HepG2 (cell line): ENCODE data around the gene FCGR3A. TPM values are rescaled to one million over a fixed set of nuclear protein-coding genes. Genes with fewer than 3 reads are reported as not detected.
"Not testable (repeated sequence)": the region's sequence is repeated elsewhere in the genome, so short reads cannot be mapped to it uniquely, and the experiment has no call there.

Experiments
- ATAC-seq: fragments of 200-7000 bp; cut with Tn5 transposase; 3 replicates; pipeline ENCODE4 v1.9.1; 2020; ENCODE audit warnings: mild to moderate bottlenecking, moderate library complexity
- BruUV-seq: library from RNA; stranded (reverse); fragments of 400-500 nt; replicated peaks from 2 replicates; lab custom pipeline; 2021; lab: Mats Ljungman, UMichigan
- CTCF ChIA-PET: fragments of 300-600 bp; formaldehyde crosslinking; extraction: SDS; loops from one replicate; lab custom pipeline; 2021; ENCODE audit warnings: low total read pairs, inconsistent platforms, low intra/inter-chr PET ratio; lab: Yijun Ruan, JAX
- POLR2A ChIA-PET: fragments of 350-600 bp; sonication (Branson Sonifier 250); formaldehyde crosslinking; loops from one replicate; lab custom pipeline; 2020; ENCODE audit warnings: antibody characterized with exemption, inconsistent platforms; lab: Yijun Ruan, JAX
- DNase-seq: peaks from one replicate; pipeline ENCODE4 v3.0.0-alpha.2; 2015; ENCODE audit warnings: low spot score
- FAIRE-seq: peaks from 3 replicates; lab custom pipeline; 2011; peaks lifted over from hg19 to GRCh38; lab: Jason Lieb, UNC
- H2AFZ ChIP-seq: one replicate; pipeline ENCODE4 v1.6.1; 2011; ENCODE audit warnings: low read length, inconsistent platforms
- H3K27ac ChIP-seq: fragments of 300-600 bp; 3 replicates; pipeline ENCODE4 v1.8.0; 2011; ENCODE audit warnings: mixed run types, mild to moderate bottlenecking, mixed read lengths, low read length, inconsistent platforms; ENCODE audit not compliant: insufficient read depth; ENCODE audit errors: extremely low read length
- H3K27me3 ChIP-seq, 2 experiments: fragments of 200-600 bp in 1 of 2; 2 replicates in 1 of 2; 3 replicates in 1 of 2; pipeline versions ENCODE4 v1.6.0 to v1.8.0; 2011; ENCODE audit warnings: low read length in 2 of 2, mild to moderate bottlenecking in 2 of 2, moderate library complexity in 2 of 2, inconsistent platforms in 1 of 2; ENCODE audit not compliant: insufficient read depth in 2 of 2, control insufficient read depth in 1 of 2
- H3K36me3 ChIP-seq, 2 experiments: fragments of 200-600 bp in 1 of 2; replicated peaks in 1 of 2; 2 replicates in 1 of 2; 3 replicates in 1 of 2; pipeline versions ENCODE4 v1.5.1 to v1.8.0; 2011; ENCODE audit warnings: low read length in 2 of 2, inconsistent platforms in 1 of 2; ENCODE audit not compliant: insufficient read depth in 2 of 2, control insufficient read depth in 1 of 2
- H3K4me1 ChIP-seq: 2 replicates; pipeline ENCODE4 v1.5.1; 2012; ENCODE audit warnings: low read length, inconsistent platforms; ENCODE audit not compliant: insufficient read depth
- H3K4me2 ChIP-seq: 2 replicates; pipeline ENCODE4 v1.6.0; 2011; ENCODE audit warnings: low read depth, low read length, inconsistent platforms
- H3K4me3 ChIP-seq, 3 experiments: fragments of 200-600 bp in 1 of 3; sonication (generic), shearing (Covaris generic) in 1 of 3; replicated peaks in 1 of 3; 2 replicates each; pipeline ENCODE4 v1.5.1; 2011 to 2016; ENCODE audit warnings: low read length in 3 of 3, inconsistent platforms in 2 of 3, low read depth in 2 of 3, mild to moderate bottlenecking in 2 of 3, control low read depth in 1 of 3, mixed read lengths in 1 of 3; ENCODE audit not compliant: insufficient read depth in 1 of 3
- H3K79me2 ChIP-seq: one replicate; pipeline ENCODE4 v1.6.1; 2011; ENCODE audit warnings: low read length, inconsistent platforms; ENCODE audit not compliant: insufficient read depth
- H3K9ac ChIP-seq: 2 replicates; pipeline ENCODE4 v1.6.0; 2011; ENCODE audit warnings: mild to moderate bottlenecking, low read depth, low read length, inconsistent platforms; ENCODE audit not compliant: insufficient read depth
- H3K9me3 ChIP-seq: 2 replicates; pipeline ENCODE4 v1.5.1; 2012; ENCODE audit warnings: mild to moderate bottlenecking, low read length
- H4K20me1 ChIP-seq: 2 replicates; pipeline ENCODE4 v1.6.0; 2011; ENCODE audit warnings: inconsistent platforms, mild to moderate bottlenecking, low read length, moderate library complexity; ENCODE audit not compliant: insufficient read depth
- KDM2A ChIP-seq: sonication (generic); formaldehyde crosslinking; IDR thresholded peaks from 2 replicates; pipeline ENCODE4 v1.4.0; 2020; ENCODE audit warnings: low read depth, missing genetic modification reagents, borderline replicate concordance
- MYC ChIP-seq: sonication (generic); formaldehyde crosslinking; IDR thresholded peaks from 2 replicates; pipeline ENCODE4 v1.9.0; 2021; ENCODE audit warnings: missing genetic modification reagents, borderline replicate concordance
- ZMYM2 ChIP-seq: sonication (generic); formaldehyde crosslinking; IDR thresholded peaks from 2 replicates; pipeline ENCODE4 v1.8.0; 2022; ENCODE audit warnings: mild to moderate bottlenecking, missing genetic modification reagents
- ZNF556 ChIP-seq: sonication (generic); formaldehyde crosslinking; IDR thresholded peaks from 2 replicates; pipeline ENCODE4 v1.4.0; 2020; ENCODE audit warnings: mild to moderate bottlenecking, missing genetic modification reagents, borderline replicate concordance
- WGBS: methylation state at CpG from one replicate; pipeline ENCODE4 v1.1.6; 2017; ENCODE audit warnings: low lambda C conversion rate; 5-methylcytosine and 5-hydroxymethylcytosine counted together
- in situ Hi-C: cut with HindIII; loops from 2 replicates; pipeline ENCODE4 v1.10.0; 2017; ENCODE audit warnings: low pct_unique_long_range_greater_than_20kb; ENCODE audit not compliant: extremely low pct_ligation_motif_present
- intact Hi-C: fragments of 100-400 bp; cut with micrococcal nuclease; formaldehyde crosslinking; loops from one replicate; pipeline ENCODE4 v1.10.0; 2022; ENCODE audit not compliant: unreplicated experiment
- polyA plus RNA-seq, 8 experiments: library from polyadenylated mRNA; depleted of rRNA in 3 of 8; stranded (reverse) in 7 of 8; unstranded in 1 of 8; fragments of >200 nt; fragmentation: Illumina TruSeq in 4 of 8; extraction: Trizol in 4 of 8; gene quantifications; 2 replicates each; pipeline versions ENCODE4 v1.2.1 to v1.2.3, GENCODE V29; 2011 to 2016; ENCODE audit warnings: low read depth in 4 of 8, missing spikeins in 1 of 8, mixed read lengths in 1 of 8; ENCODE audit not compliant: insufficient read depth in 1 of 8
- total RNA-seq, 5 experiments: library from RNA; depleted of rRNA; stranded (reverse); fragments of >200 nt; fragmentation: Illumina TruSeq; extraction: Trizol; gene quantifications; 2 replicates each; pipeline ENCODE4 v1.2.3, GENCODE V29; 2016; ENCODE audit warnings: low read depth in 1 of 5
- TF ChIP-seq, protein P1 (sequence below): sonication (generic); formaldehyde crosslinking; IDR thresholded peaks from 2 replicates; pipeline ENCODE4 v1.5.1; 2020; ENCODE audit warnings: missing genetic modification reagents, mild to moderate bottlenecking, borderline replicate concordance

Gene FCGR3A
- total and polyA plus RNA-seq, 2 of the 13 experiments (the other 11 are each of a cell fraction or from before 2014, with no cell fraction given), result not detected

GRCh38 chr1:161530158-161530557, 19.5 kb downstream of the FCGR3A start (continued):
- TF ChIP-seq, protein P1, sequence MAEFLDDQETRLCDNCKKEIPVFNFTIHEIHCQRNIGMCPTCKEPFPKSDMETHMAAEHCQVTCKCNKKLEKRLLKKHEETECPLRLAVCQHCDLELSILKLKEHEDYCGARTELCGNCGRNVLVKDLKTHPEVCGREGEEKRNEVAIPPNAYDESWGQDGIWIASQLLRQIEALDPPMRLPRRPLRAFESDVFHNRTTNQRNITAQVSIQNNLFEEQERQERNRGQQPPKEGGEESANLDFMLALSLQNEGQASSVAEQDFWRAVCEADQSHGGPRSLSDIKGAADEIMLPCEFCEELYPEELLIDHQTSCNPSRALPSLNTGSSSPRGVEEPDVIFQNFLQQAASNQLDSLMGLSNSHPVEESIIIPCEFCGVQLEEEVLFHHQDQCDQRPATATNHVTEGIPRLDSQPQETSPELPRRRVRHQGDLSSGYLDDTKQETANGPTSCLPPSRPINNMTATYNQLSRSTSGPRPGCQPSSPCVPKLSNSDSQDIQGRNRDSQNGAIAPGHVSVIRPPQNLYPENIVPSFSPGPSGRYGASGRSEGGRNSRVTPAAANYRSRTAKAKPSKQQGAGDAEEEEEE (CRISPR knock-in tag), result 0 out of 2 replicates have a peak, but pooled peaks have one; percentile 53
- peak; percentile 58; the same call in 1 of the 2 replicates for TF ChIP-seq ZMYM2 (CRISPR knock-in tag)
- peak; percentile 41; the same call in 1 of the 2 replicates for TF ChIP-seq MYC (CRISPR knock-in tag)
- peak; percentile 21; the same call in 1 of the 2 replicates for TF ChIP-seq KDM2A
- TF ChIP-seq ZNF556 (CRISPR knock-in tag), result 0 out of 2 replicates have a peak, but pooled peaks have one; percentile 12

DNA sequence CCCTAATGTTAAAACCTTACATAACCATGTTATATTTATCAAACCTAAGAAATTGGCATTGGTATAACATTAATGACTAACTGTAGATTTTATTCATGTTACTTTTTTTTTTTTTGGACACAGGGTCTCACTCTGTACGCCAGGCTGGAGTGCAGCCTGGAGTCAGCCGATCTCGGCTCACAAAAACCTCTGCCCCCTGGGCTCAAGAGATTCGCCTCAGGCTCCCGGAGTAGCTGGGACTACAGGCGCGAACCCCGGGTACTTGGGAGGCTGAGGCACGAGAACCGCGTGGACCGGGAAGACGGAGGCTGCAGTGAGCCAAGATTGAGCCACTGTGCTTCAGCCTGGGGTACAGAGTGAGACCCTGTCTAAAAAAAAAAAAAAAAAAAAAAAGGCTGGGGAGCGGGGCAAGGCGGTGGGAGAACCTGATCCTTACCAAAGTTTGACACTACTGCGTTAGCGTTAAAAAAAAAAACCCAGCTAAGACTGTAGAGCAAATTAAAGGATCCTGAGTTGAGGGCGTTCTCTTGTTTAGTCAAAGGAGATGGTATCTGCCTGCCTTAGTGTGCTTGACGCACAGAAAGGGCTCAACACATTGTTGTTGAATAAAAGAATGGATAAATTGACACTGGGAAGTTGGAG, 20.0 kb downstream of the FCGR3A start:
- H3K36me3 ChIP-seq, FAIRE-seq, H3K27me3 ChIP-seq, H2AFZ ChIP-seq, DNase-seq, CTCF ChIA-PET, H3K27ac ChIP-seq, POLR2A ChIA-PET, H4K20me1 ChIP-seq, BruUV-seq, H3K79me2 ChIP-seq, ATAC-seq, H3K9me3 ChIP-seq, H3K9ac ChIP-seq, in situ Hi-C loops: not testable (repeated sequence)
- peaks cover 25% of the 10 kb centered on the region for H3K4me1 ChIP-seq
- H3K4me2 ChIP-seq, result peak overlapping the region; percentile 78
- intact Hi-C loops, result loop anchor here (5.0 kb wide), 1 partner anchor 83 kb away; no protein-coding TSS in a partner anchor
- 7% methylated on average over 19 of the region's 19 CpGs for WGBS
- peak overlapping the region; percentile 1 to 76 (median 76); a peak in 5 of 6 replicates for H3K4me3 ChIP-seq

DNA sequence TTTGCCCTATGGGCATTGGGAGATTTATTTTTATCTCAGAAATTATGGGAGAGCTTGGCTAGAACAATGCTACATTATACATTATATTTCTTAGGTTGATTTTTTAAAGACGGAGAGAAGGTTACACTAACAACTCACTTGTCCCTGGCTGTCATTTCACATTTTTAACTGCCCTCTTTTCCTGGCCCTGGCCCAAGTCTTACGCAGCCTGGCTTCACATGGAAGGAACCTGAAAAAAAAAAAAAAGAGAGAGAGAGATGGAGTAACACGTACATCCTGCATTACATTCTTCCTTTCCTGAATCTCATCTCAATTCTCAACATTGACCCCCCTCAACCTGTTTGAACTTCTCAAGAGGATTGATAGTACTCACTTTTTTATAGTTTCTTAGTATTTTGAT, 21.1 kb downstream of the FCGR3A start:
- not testable (repeated sequence) for FAIRE-seq

GRCh38 chr1:161525918-161526317, 23.7 kb downstream of the FCGR3A start:
- H3K4me2 ChIP-seq, H2AFZ ChIP-seq, H3K4me1 ChIP-seq, in situ Hi-C loops, H3K9ac ChIP-seq, CTCF ChIA-PET, H3K27me3 ChIP-seq, H3K4me3 ChIP-seq, DNase-seq, POLR2A ChIA-PET, intact Hi-C loops, H3K79me2 ChIP-seq, BruUV-seq, H3K27ac ChIP-seq, ATAC-seq, FAIRE-seq, H3K36me3 ChIP-seq, H4K20me1 ChIP-seq, H3K9me3 ChIP-seq: not testable (repeated sequence)
- 24% methylated on average over 5 of the region's 7 CpGs for WGBS

More for the DNA sequence above, 21.1 kb downstream of the FCGR3A start:
- H3K27me3 ChIP-seq, H3K4me3 ChIP-seq, H3K79me2 ChIP-seq, CTCF ChIA-PET, ATAC-seq, H3K9me3 ChIP-seq, intact Hi-C loops, H4K20me1 ChIP-seq, DNase-seq, H3K27ac ChIP-seq, BruUV-seq, H3K9ac ChIP-seq, in situ Hi-C loops, H3K36me3 ChIP-seq, H2AFZ ChIP-seq, H3K4me2 ChIP-seq, POLR2A ChIA-PET: not testable (repeated sequence)
- WGBS, result 22% methylated on average over 3 of the region's 3 CpGs
- H3K4me1 ChIP-seq, result peaks cover 25% of the 10 kb centered on the region
